ENCODE results near the gene PDPN. TPM values are rescaled to one million over a fixed set of nuclear protein-coding genes. Genes with fewer than 3 reads are reported as not detected.
A peak's percentile ranks its signal among the peaks of the same experiment; 100 is the strongest.

The PDPN gene
- total and polyA plus RNA-seq, 10 donors = 0.09 to 1.9 (median 0.38) TPM; not detected in 4

DNA sequence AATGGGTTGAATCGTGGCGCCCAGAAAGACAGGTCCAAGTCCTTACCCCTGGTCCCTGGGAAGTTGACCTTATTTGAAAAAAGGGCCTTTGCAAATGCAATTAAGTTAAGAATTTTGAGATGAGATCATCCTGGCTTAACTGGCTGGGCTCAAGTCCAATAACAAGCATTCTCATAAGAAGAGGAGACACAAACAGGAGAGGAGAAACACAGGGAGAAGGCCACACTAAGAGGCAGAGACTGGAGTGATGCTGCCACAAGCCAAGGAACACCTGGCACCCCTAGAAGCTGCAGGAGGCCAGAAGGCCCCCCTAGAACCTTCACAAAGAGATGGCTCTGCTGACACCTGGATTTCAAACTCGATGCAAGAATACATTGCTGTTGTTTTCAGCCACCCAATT, 44.6 kb downstream of the PDPN start:
- 57 to 85% (median 75%) methylated on average over 3 of the region's 3 CpGs for whole genome bisulfite sequencing, 5 donors

DNA sequence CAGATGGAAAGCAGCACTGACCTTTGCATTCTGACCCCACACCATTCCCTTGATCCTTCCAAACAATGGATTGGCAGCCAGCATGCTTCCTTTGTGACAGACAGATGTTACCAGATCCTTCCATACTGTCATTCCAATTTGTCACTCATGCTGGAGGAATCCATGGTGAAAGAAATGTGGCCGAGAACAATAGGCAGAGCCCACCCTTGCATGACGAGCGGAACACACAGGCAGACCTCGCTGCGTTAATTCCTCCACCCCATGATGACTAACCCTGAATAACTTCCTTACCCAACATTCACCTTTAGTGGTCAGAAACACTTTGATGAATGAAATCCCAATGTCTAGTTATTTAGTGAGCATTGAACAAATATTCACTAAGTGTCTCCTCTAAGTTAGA, 45.1 kb downstream of the PDPN start:
- no peaks in the 10 kb centered on the region for H3K4me1 ChIP-seq
- no peak for DNase-seq
- peaks cover 0 to 21% (median 0%) of the 10 kb centered on the region in 7 donors for H3K27me3 ChIP-seq (replicated peaks in 1 of 7)
- H3K4me3 ChIP-seq = no peak overlapping the region
- TF ChIP-seq, protein P1, sequence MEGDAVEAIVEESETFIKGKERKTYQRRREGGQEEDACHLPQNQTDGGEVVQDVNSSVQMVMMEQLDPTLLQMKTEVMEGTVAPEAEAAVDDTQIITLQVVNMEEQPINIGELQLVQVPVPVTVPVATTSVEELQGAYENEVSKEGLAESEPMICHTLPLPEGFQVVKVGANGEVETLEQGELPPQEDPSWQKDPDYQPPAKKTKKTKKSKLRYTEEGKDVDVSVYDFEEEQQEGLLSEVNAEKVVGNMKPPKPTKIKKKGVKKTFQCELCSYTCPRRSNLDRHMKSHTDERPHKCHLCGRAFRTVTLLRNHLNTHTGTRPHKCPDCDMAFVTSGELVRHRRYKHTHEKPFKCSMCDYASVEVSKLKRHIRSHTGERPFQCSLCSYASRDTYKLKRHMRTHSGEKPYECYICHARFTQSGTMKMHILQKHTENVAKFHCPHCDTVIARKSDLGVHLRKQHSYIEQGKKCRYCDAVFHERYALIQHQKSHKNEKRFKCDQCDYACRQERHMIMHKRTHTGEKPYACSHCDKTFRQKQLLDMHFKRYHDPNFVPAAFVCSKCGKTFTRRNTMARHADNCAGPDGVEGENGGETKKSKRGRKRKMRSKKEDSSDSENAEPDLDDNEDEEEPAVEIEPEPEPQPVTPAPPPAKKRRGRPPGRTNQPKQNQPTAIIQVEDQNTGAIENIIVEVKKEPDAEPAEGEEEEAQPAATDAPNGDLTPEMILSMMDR (IDR thresholded peaks at IDR 0.05 in 8 of 11, conservative IDR thresholded peaks at IDR 0.05 in 3 of 11) = no peak
- TF ChIP-seq POLR2AphosphoS5 (IDR thresholded peaks at IDR 0.05) (no peak), POLR2A (IDR thresholded peaks at IDR 0.05) (no peak)
- peaks cover 0 to 31% (median 12%) of the 10 kb centered on the region in 8 donors for H3K9me3 ChIP-seq
- no peak overlapping the region for H3K27ac ChIP-seq
- intact Hi-C loops (cut with DNase I; ENCODE audit: low total_unique reads) = no loop called here
- WGBS, 5 donors = 75 to 87% (median 81%) methylated on average over 5 of the region's 5 CpGs
- H3K36me3 ChIP-seq = no peaks in the 10 kb centered on the region

More for the DNA sequence above, 44.6 kb downstream of the PDPN start:
- no peaks in the 10 kb centered on the region for H3K36me3 ChIP-seq
- no peaks in the 10 kb centered on the region for H3K4me1 ChIP-seq
- no peak overlapping the region for H3K4me3 ChIP-seq
- H3K9me3 ChIP-seq = peaks cover 0 to 26% (median 12%) of the 10 kb centered on the region in 8 donors
- intact Hi-C loops (cut with DNase I; ENCODE audit: low total_unique reads) = no loop called here
- H3K27me3 ChIP-seq (replicated peaks in 1 of 7) = peaks cover 0 to 18% (median 0%) of the 10 kb centered on the region in 7 donors
- H3K27ac ChIP-seq = no peak overlapping the region
- no peak for TF ChIP-seq POLR2A (IDR thresholded peaks at IDR 0.05)
- TF ChIP-seq, protein P1 (IDR thresholded peaks at IDR 0.05 in 8 of 11, conservative IDR thresholded peaks at IDR 0.05 in 3 of 11) = no peak
- TF ChIP-seq POLR2AphosphoS5 (IDR thresholded peaks at IDR 0.05) = no peak
- DNase-seq = no peak

DNA sequence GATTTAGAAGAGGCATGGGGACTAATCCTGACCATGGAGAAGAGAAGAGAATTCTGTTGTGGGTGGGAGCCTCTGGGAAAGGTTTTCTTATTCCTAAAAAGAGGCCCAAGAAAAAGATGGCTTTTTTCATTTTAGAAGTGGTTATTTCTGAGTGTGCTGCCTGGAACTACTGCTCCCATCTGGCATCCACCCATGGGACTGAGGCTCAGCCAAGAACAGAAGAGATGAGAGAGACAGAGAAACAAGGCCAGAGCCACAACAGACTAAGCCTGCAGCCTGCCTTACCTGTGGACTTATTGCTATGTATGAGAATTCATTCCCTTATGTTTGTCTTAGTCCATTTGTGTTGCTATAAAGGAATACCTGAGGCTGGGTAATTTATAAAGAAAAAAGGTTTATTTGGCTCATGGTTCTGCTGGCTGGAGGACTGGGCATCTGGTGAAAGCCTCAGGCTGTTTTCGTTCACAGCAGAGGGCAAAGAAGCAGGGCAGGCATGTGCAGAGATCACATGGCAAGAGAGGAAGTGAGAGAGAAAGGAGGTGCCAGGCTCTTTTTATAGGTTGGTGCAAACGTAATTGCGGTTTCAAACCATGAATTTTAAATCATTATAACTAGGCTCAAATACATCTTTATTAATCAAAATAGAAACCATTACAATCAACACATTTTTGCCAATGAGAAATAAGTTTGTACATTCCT, 58.8 kb downstream of the PDPN start:
- Histone ChIP-seq H3K9me3 (peaks cover 0 to 37% (median 26%) of the 10 kb centered on the region in 8 donors), H3K27me3 (replicated peaks in 1 of 7) (no peaks in the 10 kb centered on the region), H3K27ac (peak overlapping the region in 2 of 8 donors; percentile 21 to 42), H3K4me3 (no peak overlapping the region), H3K4me1 (peaks cover 0 to 5% (median 0%) of the 10 kb centered on the region in 6 donors), H3K36me3 (no peaks in the 10 kb centered on the region)
- no peak for DNase-seq
- 32 to 45% (median 38%) methylated on average over 3 of the region's 3 CpGs for WGBS, 5 donors
- intact Hi-C loops (cut with DNase I; ENCODE audit: low total_unique reads) = no loop called here
- TF ChIP-seq POLR2A (IDR thresholded peaks at IDR 0.05) (no peak), POLR2AphosphoS5 (IDR thresholded peaks at IDR 0.05) (no peak)
- TF ChIP-seq, protein P1 (IDR thresholded peaks at IDR 0.05 in 8 of 11, conservative IDR thresholded peaks at IDR 0.05 in 3 of 11) = no peak

DNA sequence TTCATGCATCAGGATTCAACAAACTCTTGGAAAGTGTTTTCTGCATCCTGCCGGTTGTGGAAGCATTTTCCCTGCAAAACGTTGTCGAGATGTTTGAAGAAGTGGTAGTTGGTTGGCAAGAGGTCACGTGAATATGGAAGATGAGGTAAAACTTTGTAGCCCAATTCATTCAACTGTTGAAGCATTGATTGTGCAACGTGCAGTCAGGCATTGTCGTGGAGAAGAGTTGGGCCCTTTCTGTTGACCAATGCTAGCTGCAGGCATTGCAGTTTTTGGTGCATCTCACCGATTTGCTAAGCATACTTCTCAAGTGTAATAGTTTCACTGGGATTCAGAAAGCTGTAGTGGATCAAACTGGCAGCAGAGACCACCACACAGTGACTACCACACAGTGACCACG, 59.4 kb downstream of the PDPN start:
- H3K4me1 ChIP-seq = peaks cover 0 to 5% (median 0%) of the 10 kb centered on the region in 6 donors
- no peak for DNase-seq
- no peaks in the 10 kb centered on the region for H3K27me3 ChIP-seq (replicated peaks in 1 of 7)
- H3K27ac ChIP-seq = peak overlapping the region in 1 of 8 donors; percentile 42
- H3K9me3 ChIP-seq = peaks cover 0 to 31% (median 23%) of the 10 kb centered on the region in 8 donors
- H3K4me3 ChIP-seq = no peak overlapping the region
- intact Hi-C loops (cut with DNase I; ENCODE audit: low total_unique reads) = no loop called here
- no peaks in the 10 kb centered on the region for H3K36me3 ChIP-seq
- WGBS, 5 donors = 63 to 76% (median 72%) methylated on average over 8 of the region's 8 CpGs
- TF ChIP-seq, protein P1 (IDR thresholded peaks at IDR 0.05 in 8 of 11, conservative IDR thresholded peaks at IDR 0.05 in 3 of 11) = no peak
- no peak for TF ChIP-seq POLR2AphosphoS5 (IDR thresholded peaks at IDR 0.05)
- no peak for TF ChIP-seq POLR2A (IDR thresholded peaks at IDR 0.05)
